ENCODE data around the gene IL17REL.

GRCh38 chr22:49975543-49976389, 36.8 kb downstream of the IL17REL start:
- TF ChIP-seq EP300 (IDR thresholded peaks at IDR 0.05) (no peak), CTCF (IDR thresholded peaks at IDR 0.05) (no peak)
